IPS-15b (cell line): ENCODE results near the gene CUX1.
"Not testable (repeated sequence)": the region's sequence is repeated elsewhere in the genome, so short reads cannot be mapped to it uniquely, and the experiment has no call there.

Experiments used
- H3K27me3 ChIP-seq: one replicate; pipeline ENCODE4 v1.6.1; 2013; ENCODE audit warnings: low read length; ENCODE audit not compliant: control insufficient read depth, insufficient read depth
- H3K36me3 ChIP-seq: one replicate; pipeline ENCODE4 v1.6.1; 2013; ENCODE audit warnings: low read length; ENCODE audit not compliant: control insufficient read depth, insufficient read depth
- H3K4me1 ChIP-seq: one replicate; pipeline ENCODE4 v1.6.1; 2013; ENCODE audit warnings: mild to moderate bottlenecking, low read length; ENCODE audit not compliant: control insufficient read depth, insufficient read depth
- H3K4me3 ChIP-seq: one replicate; pipeline ENCODE4 v1.5.1; 2013; ENCODE audit warnings: low read depth, low read length
- H3K9ac ChIP-seq: one replicate; pipeline ENCODE4 v1.6.1; 2013; ENCODE audit warnings: low read depth, mild to moderate bottlenecking, low read length
- H3K9me3 ChIP-seq: one replicate; pipeline ENCODE4 v1.6.1; 2013; ENCODE audit warnings: mild to moderate bottlenecking, low read length; ENCODE audit not compliant: control insufficient read depth, insufficient read depth

Gene CUX1

DNA sequence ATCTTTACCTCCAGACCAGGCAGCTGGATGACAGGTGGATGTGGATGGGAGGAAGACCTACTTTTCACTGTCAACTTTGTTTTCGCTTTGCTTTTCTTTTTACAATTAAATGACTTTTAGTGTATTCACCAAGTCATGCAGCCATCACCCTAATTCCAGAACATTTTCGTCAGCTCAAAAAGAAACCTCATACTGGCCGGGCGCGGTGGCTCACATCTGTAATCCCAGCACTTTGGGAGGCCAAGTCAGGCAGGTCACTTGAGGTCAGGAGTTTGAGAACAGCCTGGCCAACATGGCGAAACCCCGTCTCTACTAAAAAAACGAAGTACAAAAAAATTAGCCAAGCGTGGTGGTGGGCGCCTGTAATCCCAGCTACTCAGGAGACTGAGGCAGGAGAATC lies 234.3 kb downstream of the CUX1 start:
- H3K9ac ChIP-seq, H3K9me3 ChIP-seq, H3K36me3 ChIP-seq, H3K4me3 ChIP-seq, H3K4me1 ChIP-seq, H3K27me3 ChIP-seq: not testable (repeated sequence)

DNA sequence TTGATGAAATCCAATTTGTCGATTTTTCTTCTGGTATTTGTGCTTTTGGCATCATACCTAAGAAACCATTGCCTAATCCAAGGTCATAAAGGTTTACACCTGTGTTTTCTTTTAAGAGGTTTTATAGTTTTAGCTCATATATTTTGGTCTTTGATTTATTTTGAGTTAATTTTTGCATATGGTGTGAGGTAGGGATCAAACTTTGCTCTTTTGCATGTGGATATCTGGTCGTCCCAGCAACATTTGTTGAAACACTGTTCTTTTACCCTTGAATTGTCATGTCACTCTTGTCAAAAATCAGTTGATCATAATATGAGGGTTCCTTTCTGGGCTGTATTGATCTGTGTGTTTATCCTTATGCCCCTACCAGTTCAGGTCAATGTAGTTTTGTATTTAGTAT lies 236.7 kb downstream of the CUX1 start:
- H3K27me3 ChIP-seq, result no peaks in the 10 kb centered on the region

DNA sequence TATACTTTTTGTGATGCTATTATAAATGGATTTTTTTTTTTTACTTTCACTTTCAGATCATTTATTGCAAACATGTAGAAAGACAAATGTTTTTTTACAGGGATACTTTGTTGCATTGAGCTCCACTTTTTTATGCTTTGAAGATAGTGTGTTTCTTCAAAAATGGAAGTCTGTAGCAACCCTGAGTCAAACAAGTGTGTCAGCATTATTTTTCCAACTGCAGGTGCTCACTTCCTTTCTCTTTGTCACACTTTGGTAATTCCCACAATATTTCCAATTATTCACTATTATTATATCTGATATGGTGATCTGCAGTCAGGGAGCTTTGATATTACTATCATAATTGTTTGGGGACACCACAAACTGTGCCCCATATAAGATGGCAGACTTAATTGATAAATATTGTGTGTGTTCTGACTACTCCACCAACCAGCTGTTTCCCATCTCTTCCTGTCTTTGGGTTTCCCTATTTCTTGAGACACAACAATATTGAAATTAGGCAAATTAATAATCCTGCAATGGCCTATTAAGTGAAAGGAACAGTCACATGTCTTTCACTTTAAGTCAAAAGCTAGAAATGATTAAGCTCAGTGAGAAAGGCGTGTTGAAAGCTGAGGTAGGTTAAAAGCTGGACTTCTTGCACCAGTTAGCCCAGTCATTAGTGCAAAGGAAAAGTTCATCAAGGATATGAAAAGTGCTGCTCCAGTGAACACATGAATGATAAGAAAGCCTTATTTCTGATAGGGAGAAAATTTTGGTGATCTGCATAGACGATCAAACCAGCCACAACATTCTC lies 238.0 kb downstream of the CUX1 start:
- no peaks in the 10 kb centered on the region for H3K4me1 ChIP-seq
- H3K9ac ChIP-seq, result no peak overlapping the region
- no peaks in the 10 kb centered on the region for H3K9me3 ChIP-seq
- H3K27me3 ChIP-seq, result no peaks in the 10 kb centered on the region
- H3K36me3 ChIP-seq, result no peaks in the 10 kb centered on the region
- H3K4me3 ChIP-seq, result no peak overlapping the region

More for the DNA sequence above, 236.7 kb downstream of the CUX1 start:
- Histone ChIP-seq H3K4me1 (no peaks in the 10 kb centered on the region), H3K36me3 (no peaks in the 10 kb centered on the region), H3K4me3 (no peak overlapping the region), H3K9ac (no peak overlapping the region), H3K9me3 (no peaks in the 10 kb centered on the region)

DNA sequence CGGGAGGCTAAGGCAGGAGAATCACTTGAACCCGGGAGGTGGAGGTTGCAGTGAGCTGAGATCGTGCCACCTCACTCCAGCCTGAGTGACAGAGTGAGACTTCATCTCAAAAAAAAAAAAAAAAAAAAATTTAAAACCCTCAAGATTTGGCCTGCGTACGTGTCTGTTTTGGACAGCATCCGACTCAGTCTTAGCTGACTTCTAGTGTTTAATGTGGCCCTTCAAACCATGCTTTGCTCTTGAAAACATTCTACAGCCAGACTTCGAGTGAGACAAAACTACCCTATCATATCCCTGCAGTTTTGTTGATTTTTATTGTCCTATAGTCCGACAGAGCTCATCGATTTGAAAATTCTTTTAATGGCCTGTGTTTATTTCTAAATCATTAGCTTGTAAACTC lies 242.1 kb downstream of the CUX1 start:
- Histone ChIP-seq H3K27me3 (no peaks in the 10 kb centered on the region), H3K4me1 (peaks cover 8% of the 10 kb centered on the region)

DNA sequence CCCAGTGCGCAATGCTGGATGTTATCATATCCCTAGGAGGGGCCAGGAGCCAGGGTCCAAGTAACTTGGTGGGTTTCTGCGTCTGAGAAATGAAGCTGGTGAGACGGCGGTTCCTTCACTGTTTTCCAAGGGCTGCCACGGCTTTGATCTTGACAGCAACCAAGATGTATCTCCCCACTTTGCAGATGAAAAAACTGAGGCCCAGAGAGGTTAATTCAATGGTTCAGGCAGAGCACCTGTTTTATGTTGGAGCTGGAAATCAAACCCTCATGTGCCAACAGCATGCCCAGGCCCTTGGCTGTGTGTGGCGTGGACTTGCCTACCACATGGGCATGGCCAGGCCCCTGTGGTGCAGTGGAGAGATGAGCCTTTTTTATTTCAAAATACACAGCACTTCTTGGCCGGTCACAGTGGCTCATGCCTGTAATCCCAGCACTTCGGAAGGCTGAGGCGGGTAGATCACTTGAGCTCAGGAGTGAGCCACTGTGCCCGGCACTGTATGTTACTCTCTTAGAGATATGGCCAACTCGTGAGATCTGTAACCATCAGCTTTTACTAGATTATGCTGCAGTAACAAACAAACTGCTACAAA lies 244.0 kb downstream of the CUX1 start:
- peaks cover 9% of the 10 kb centered on the region for H3K4me1 ChIP-seq
- no peaks in the 10 kb centered on the region for H3K9me3 ChIP-seq
- H3K4me3 ChIP-seq, result no peak overlapping the region
- H3K9ac ChIP-seq, result no peak overlapping the region
- H3K27me3 ChIP-seq, result no peaks in the 10 kb centered on the region
- H3K36me3 ChIP-seq, result no peaks in the 10 kb centered on the region

More for the DNA sequence above, 242.1 kb downstream of the CUX1 start:
- Histone ChIP-seq H3K4me3 (no peak overlapping the region), H3K9ac (no peak overlapping the region), H3K9me3 (no peaks in the 10 kb centered on the region), H3K36me3 (no peaks in the 10 kb centered on the region)

DNA sequence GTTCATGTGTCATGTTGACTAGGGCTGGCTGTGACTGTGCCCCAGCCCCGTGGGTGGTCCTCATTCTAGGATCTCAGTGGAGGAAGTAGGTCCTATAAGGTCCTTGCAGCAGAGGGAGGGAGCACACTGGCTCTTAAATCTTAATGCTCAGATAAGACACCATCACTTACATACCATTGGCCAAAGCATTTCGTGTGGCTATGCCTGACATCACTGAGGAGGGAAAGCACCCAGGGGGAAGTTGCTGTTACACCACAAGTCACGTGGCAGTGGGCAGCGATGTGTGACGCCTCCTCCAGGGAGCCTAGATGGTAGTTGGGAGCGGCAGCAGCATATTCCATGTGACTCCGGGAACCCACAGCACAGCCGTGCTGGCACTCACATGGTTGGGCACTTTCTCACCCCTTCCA lies 244.6 kb downstream of the CUX1 start:
- Histone ChIP-seq H3K27me3 (no peaks in the 10 kb centered on the region), H3K4me3 (no peak overlapping the region), H3K9ac (no peak overlapping the region), H3K4me1 (peaks cover 9% of the 10 kb centered on the region), H3K36me3 (no peaks in the 10 kb centered on the region), H3K9me3 (no peaks in the 10 kb centered on the region)

DNA sequence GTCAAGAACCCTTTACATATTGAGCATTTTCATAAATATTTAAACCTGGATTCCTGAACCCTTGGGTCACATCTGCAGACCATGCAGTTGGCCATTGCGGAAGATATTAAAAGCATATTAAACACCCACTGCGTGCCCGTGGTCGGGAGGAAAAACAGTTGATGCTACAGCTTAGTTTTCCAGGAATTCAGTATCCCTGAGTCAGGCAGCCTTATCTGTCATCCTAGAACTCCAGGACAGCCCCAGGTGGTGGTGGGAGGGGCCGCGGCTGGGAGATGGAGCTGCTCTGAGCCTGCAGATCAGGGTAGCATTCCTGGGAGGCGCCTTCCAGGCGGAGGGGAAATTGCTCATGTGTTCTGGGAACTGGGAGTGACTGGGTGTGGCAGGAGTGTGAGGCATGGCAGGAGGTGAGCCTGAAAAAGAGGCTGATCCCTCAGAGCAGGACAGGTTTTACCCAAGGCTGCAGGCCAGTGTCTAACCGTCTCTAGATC lies 246.3 kb downstream of the CUX1 start:
- H3K9ac ChIP-seq, result no peak overlapping the region
- H3K4me1 ChIP-seq, result peaks cover 9% of the 10 kb centered on the region
- no peaks in the 10 kb centered on the region for H3K27me3 ChIP-seq
- no peaks in the 10 kb centered on the region for H3K36me3 ChIP-seq
- H3K9me3 ChIP-seq, result no peaks in the 10 kb centered on the region
- H3K4me3 ChIP-seq, result no peak overlapping the region

DNA sequence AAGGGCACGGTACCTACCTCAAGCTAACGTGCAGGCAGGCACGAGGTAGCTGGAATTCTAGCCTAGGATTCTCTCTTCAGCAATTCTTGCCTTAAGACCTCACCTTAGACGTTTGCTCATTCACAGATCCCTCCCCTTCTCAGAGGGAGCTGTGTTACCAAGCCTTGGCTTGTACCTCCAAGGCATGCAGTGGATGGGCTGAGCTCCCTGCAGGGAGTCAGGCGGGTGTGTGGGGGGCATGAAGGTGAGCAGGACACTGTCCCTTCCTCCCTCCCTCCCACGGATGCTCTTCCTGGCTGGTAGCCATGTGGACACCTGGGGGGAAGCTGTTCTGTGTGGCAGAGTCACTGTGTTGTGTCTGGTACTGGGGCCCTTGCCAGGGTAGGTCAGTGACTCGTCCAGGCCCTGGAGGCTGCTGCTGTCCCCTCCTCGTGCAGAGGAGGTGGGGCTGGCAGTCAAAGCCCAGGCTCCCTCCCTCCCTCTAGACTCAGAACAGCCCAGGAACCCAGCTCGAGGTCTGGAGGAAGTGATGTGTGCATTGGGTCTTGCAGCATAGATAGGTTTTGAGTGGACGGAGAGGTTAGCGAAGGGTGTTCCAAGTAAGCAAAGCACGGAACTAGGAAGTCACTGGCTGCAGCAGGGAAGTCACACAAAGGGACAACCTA lies 247.1 kb downstream of the CUX1 start:
- peaks cover 9% of the 10 kb centered on the region for H3K4me1 ChIP-seq
- no peak overlapping the region for H3K4me3 ChIP-seq
- H3K36me3 ChIP-seq, result no peaks in the 10 kb centered on the region
- H3K9me3 ChIP-seq, result no peaks in the 10 kb centered on the region
- H3K27me3 ChIP-seq, result no peaks in the 10 kb centered on the region
- no peak overlapping the region for H3K9ac ChIP-seq

DNA sequence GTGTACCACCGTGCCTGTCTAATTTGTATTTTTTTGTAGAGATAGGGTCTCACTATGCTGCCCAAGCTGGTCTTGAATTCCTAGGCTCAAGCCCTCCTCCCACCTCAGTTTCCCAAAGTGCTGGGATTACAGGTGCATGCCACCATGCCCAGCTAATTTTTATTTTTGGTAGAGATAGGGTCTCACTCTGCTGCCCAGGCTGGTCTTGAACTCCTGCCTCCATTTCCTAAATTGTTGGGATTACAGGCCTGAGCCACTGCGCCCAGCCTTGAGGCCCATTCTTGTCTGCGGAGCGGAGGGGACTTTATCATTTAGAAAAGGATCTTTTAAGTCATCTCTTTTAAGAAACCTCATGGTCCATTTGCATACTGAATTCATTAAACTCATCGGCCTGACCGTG lies 247.8 kb downstream of the CUX1 start:
- Histone ChIP-seq H3K27me3 (no peaks in the 10 kb centered on the region), H3K4me1 (peaks cover 12% of the 10 kb centered on the region), H3K9ac (no peak overlapping the region)

DNA sequence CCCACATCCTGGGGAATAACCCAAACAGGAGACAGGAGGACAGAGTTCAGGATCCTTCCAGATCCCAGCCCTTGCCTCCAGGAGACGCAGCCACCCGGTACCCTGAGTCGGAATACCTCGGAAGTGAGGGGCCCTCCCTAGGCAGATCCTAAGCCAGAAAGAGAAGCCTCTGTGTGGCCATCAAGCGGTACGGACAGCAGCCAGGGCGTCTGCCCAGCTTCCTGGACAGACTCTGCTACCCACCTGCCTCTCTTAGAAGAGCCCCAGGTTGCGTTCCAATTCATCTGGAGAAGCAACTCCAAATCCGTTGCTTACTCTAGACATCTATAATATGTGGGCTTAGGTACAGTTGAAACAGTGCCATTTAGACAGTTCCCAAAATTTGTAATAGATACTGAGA lies 249.1 kb downstream of the CUX1 start:
- no peaks in the 10 kb centered on the region for H3K36me3 ChIP-seq
- H3K4me3 ChIP-seq, result no peak overlapping the region

More for the DNA sequence above, 247.8 kb downstream of the CUX1 start:
- Histone ChIP-seq H3K4me3 (no peak overlapping the region), H3K9me3 (no peaks in the 10 kb centered on the region), H3K36me3 (no peaks in the 10 kb centered on the region)

DNA sequence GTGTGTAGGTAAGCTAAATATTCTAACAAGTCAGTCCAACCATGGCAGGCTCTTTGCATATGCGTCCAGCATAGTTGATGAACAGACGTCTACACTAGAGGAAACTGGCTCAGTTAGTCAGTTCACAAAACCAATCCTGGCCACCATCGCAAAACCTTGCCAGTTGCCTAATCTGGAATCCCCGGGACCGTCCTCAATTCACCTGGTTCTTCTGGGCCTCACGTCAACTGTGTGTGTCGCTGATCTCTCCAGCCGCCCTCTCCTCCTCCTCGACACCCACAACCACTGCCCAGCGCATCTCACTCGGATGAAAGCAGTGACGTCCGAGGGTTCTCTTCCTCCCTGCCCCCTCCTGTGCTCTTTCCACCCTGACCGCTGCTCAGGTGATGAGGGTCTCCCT lies 251.4 kb downstream of the CUX1 start:
- H3K9me3 ChIP-seq, result no peaks in the 10 kb centered on the region
- no peak overlapping the region for H3K9ac ChIP-seq
- H3K4me3 ChIP-seq, result no peak overlapping the region
- H3K27me3 ChIP-seq, result no peaks in the 10 kb centered on the region
- H3K4me1 ChIP-seq, result peaks cover 11% of the 10 kb centered on the region
- no peaks in the 10 kb centered on the region for H3K36me3 ChIP-seq

More for the DNA sequence above, 249.1 kb downstream of the CUX1 start:
- Histone ChIP-seq H3K9me3 (no peaks in the 10 kb centered on the region), H3K4me1 (peaks cover 12% of the 10 kb centered on the region), H3K27me3 (no peaks in the 10 kb centered on the region), H3K9ac (no peak overlapping the region)
